Omental fat pad (tissue), 4 donors: ENCODE measurements around the gene C10orf71. TPM values are rescaled to one million over a fixed set of nuclear protein-coding genes. Genes with fewer than 3 reads are reported as not detected.

Source experiments
- ATAC-seq: fragments of 150-250 bp; one replicate; pipeline ENCODE4 v1.9.1; 2016; ENCODE audit warnings: mild to moderate bottlenecking, moderate library complexity; ENCODE audit not compliant: low FRiP score
- DNase-seq: peaks from one replicate; pipeline ENCODE4 v3.0.0-alpha.2; 2019; ENCODE audit warnings: low spot score
- total RNA-seq, 4 donors: library from RNA; depleted of rRNA; stranded (reverse); fragments of >200 nt; gene quantifications; one replicate each; pipeline ENCODE4 v1.1.0, GENCODE V29; 2016
- TF ChIP-seq, protein P1 (sequence below), 3 donors: fragments of 450-650 bp; IDR thresholded peaks; one replicate each; pipeline ENCODE4 v1.5.1; 2016 to 2017; ENCODE audit warnings: antibody characterized with exemption in 3 of 3, mild to moderate bottlenecking in 3 of 3, moderate library complexity in 2 of 3

The C10orf71 gene
- total RNA-seq, 4 donors from 2014 or later = not detected

DNA sequence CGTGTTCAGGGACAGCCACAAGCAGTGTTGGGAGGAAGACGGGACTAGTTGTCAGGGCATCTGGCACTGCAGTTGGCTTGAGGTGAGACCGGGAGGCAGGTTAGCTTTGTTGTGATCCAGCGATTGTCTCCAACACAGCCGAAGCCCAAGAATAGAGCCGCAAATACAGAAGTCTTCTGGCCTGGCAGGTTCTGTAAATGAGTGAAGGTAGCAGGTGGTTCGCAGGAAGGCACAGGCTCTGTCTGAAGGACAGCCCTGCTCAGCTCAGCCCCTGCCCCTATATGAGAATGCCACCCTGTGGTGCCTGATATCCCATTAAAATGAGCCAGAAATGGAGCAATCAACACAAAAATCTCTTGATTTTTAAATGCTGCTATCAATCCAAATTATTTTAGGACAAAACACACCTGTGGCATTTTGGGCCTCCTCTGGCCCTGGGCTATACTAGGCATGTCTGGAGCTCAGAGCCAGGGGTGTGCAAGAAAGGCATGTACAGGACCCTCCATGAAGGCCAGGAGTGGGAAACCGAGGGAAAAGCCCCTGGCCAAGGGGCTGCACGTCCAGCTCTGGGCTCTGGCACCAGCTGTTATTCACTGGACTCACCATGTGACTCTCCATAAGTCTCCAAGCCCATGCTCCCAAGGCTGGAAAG lies 11.2 kb upstream of the C10orf71 start:
- DNase-seq (no peak), ATAC-seq (no peak)
- TF ChIP-seq, protein P1, sequence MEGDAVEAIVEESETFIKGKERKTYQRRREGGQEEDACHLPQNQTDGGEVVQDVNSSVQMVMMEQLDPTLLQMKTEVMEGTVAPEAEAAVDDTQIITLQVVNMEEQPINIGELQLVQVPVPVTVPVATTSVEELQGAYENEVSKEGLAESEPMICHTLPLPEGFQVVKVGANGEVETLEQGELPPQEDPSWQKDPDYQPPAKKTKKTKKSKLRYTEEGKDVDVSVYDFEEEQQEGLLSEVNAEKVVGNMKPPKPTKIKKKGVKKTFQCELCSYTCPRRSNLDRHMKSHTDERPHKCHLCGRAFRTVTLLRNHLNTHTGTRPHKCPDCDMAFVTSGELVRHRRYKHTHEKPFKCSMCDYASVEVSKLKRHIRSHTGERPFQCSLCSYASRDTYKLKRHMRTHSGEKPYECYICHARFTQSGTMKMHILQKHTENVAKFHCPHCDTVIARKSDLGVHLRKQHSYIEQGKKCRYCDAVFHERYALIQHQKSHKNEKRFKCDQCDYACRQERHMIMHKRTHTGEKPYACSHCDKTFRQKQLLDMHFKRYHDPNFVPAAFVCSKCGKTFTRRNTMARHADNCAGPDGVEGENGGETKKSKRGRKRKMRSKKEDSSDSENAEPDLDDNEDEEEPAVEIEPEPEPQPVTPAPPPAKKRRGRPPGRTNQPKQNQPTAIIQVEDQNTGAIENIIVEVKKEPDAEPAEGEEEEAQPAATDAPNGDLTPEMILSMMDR (IDR thresholded peaks at IDR 0.05) = no peak

DNA sequence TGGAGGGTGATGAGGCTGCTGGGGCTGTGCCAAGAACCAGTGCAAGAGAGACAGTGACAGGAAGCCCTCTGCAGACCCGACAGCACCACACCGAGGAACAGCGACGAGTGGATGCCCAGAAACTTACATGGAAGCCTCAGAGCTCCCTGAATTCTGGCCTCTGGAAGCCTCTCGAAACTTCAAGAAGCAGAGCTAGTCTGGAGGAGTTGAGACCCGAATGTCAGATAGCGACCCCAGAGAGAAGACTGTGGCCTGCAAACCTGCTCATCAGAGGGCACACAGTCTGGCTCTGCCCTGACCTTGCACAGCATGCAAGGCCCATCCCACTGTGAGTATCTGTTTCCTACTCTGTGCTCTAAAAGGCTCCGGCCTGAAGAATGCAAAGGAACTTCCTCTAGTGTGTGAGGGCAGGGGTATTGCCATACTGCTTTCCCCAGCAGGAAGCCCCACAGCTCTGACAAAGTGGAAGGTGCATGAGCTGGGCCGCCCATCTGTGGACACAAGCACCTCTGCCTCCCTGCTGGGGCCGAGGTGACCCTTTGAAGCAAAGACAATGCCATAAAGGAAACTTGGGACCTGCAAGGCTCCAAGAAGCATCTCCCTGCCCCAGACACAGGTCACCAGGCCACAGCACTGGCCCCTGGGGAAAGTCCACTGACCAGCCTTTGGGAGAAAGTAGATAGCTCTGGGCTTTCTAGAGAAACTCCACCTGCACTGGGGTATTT lies 10.5 kb upstream of the C10orf71 start:
- ATAC-seq (no peak), DNase-seq (no peak)
- TF ChIP-seq, protein P1 (IDR thresholded peaks at IDR 0.05) = no peak

DNA sequence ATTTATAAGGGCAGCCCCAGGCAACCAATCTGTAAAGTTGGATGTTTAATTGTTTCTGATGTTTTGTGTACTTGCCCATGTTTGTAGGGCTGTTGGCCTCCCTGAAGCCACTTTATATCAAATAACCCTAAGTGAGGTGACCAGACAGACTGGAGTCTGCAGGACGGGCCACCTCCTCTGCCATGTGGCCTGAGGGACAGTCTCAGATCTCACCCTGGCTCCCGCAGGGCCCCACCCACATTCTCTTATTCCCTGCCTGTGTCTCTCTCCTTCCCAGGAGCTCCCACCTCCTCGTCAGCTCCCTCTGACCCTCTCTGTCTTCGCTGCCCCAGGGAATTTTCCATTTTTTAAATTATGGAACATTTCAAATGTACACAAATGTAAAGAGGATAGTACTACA lies 9.5 kb upstream of the C10orf71 start:
- TF ChIP-seq, protein P1 (IDR thresholded peaks at IDR 0.05) = no peak
- DNase-seq (no peak), ATAC-seq (no peak)

DNA sequence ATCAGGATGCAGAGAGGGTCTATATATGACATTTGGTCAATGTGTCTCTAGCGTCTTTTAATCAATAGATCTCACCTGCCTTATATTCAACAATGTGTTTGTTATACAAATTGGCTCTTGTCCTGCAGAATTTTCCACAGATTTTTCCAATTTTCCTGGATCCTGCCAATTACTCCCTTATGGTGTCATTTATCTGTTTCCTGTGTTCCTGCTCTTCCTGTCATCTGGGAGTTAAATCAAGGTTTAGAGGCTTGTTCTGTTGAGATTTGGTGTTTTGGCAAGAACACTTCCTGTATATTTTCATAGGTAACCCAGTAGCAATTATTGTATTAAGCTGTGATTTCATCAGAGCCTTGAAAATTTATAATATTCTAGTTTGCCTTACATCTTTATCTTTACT lies 8.8 kb upstream of the C10orf71 start:
- no peak for DNase-seq
- no peak for ATAC-seq
- TF ChIP-seq, protein P1 (IDR thresholded peaks at IDR 0.05) = no peak

DNA sequence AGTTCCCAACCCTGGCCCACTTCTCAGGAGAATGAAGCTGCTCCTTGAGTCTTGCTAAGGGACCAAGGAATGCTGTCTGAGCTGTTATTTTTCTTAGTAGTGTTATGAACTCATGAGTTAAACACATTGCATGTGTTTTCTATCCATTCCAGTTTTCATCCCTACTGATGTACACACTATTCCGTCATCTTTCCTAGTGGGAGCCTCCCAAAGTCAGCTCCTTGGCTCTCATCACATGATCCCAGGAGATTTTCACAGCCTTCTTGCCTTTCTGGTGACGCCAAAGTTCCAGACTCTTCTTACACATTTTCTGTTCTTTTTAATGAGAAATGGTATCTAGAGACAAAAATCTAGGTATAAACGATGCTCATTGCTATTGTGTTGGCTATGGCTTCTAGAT lies 8.4 kb upstream of the C10orf71 start:
- DNase-seq = no peak
- TF ChIP-seq, protein P1 (IDR thresholded peaks at IDR 0.05) = no peak
- ATAC-seq = no peak

DNA sequence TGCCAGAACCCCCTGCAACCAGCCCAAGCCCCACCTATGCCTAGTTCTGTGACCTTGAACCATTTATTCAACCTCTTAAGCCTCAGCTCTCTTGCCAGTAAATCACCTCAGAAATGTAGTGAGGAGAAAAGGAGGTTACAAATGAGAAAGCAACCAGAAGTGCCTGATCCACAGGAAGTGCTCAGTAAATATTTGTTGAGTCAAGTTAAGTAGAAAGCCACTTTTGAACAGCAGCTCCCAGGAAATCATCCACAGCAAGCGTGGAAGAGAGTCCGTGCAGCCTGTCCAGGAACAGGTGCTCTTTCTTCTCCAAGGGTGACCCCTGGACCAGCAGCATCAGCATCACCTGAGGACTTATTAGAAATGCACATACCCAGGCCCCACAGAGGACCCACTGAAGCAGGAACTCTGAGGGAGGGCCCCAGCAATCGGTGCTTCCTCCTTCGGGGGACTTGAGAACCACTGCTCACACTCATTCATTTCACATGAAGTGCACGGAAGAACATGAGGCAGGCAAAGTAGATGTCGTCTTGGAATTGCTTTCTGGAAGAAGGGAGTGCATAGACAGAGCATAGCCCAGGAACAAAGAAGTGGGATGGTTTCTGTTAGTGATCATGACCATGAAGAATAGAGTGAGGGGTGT lies 6.3 kb upstream of the C10orf71 start:
- no peak for DNase-seq
- TF ChIP-seq, protein P1 (IDR thresholded peaks at IDR 0.05) = no peak
- ATAC-seq = no peak
